AG04450 (cell line): ENCODE data around the gene MVB12A. TPM values are rescaled to one million over a fixed set of nuclear protein-coding genes. Genes with fewer than 3 reads are reported as not detected.

Source experiments
- CTCF ChIA-PET: fragments of 300-600, 350-600 bp; formaldehyde crosslinking; extraction: SDS; loops from one replicate; lab custom pipeline; 2022; ENCODE audit warnings: antibody characterized with exemption, inconsistent platforms; lab: Charles Lee
- POLR2A ChIA-PET: fragments of 350-600 bp; formaldehyde crosslinking; extraction: SDS; loops from one replicate; lab custom pipeline; 2021; ENCODE audit warnings: antibody characterized with exemption, inconsistent platforms; lab: Yijun Ruan, JAX
- DNase-seq: peaks from one replicate; pipeline ENCODE4 v3.0.0-alpha.2; 2011; ENCODE audit warnings: low read depth, low spot score
- H3K27ac ChIP-seq: one replicate; pipeline ENCODE4 v1.5.1; 2012; ENCODE audit warnings: low read depth, low read length, control low read depth
- H3K27me3 ChIP-seq: one replicate; pipeline ENCODE4 v1.6.0; 2012; ENCODE audit warnings: low read length; ENCODE audit not compliant: control insufficient read depth, insufficient read depth
- H3K4me3 ChIP-seq: 2 replicates; pipeline ENCODE4 v1.5.1; 2011; ENCODE audit warnings: mild to moderate bottlenecking, low read depth, low read length, control low read depth
- H3K9me3 ChIP-seq: 2 replicates; pipeline ENCODE4 v1.5.1; 2012; ENCODE audit warnings: low read length; ENCODE audit not compliant: control insufficient read depth, insufficient read depth
- polyA plus RNA-seq: library from polyadenylated mRNA; depleted of rRNA; stranded (reverse); fragments of >200 nt; gene quantifications from 2 replicates; pipeline ENCODE4 v1.2.3, GENCODE V29; 2011
- TF ChIP-seq, protein P1 (sequence below): IDR thresholded peaks from 2 replicates; pipeline ENCODE4 v1.5.1; 2011; ENCODE audit warnings: low read depth, low read length, control low read depth, inconsistent platforms

Gene MVB12A
- polyA plus RNA-seq, 1 experiment: 22.5 TPM

DNA sequence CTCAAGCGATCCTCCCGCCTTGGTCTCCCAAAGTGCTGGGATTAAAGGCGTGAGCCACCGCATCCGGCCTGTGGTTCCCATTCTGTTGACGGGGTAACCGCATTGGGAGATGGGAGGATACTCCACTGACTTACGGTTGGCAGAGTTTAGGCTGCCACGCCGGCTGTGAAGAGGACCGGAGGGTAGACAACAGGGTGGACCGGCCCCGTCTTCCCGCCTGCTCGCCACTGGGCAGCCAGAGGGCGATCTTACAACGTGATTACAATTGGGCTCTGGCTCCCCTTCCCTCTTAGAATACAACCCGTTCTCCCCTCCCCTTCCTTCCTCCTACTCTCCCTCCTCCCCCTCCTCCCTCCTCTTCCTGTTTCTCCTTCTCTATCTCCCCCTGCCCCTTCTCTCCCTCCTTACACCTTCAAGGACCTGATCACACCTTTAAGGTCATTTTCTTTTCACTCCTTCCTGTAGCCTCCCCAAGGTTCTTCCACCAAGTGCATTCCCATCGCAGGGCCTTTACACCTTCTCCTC lies 24.9 kb upstream of the MVB12A start:
- DNase-seq: no peak
- TF ChIP-seq, protein P1, sequence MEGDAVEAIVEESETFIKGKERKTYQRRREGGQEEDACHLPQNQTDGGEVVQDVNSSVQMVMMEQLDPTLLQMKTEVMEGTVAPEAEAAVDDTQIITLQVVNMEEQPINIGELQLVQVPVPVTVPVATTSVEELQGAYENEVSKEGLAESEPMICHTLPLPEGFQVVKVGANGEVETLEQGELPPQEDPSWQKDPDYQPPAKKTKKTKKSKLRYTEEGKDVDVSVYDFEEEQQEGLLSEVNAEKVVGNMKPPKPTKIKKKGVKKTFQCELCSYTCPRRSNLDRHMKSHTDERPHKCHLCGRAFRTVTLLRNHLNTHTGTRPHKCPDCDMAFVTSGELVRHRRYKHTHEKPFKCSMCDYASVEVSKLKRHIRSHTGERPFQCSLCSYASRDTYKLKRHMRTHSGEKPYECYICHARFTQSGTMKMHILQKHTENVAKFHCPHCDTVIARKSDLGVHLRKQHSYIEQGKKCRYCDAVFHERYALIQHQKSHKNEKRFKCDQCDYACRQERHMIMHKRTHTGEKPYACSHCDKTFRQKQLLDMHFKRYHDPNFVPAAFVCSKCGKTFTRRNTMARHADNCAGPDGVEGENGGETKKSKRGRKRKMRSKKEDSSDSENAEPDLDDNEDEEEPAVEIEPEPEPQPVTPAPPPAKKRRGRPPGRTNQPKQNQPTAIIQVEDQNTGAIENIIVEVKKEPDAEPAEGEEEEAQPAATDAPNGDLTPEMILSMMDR: peak; percentile 60
- H3K27ac ChIP-seq: no peak overlapping the region
- H3K4me3 ChIP-seq: no peak overlapping the region
- H3K9me3 ChIP-seq: no peaks in the 10 kb centered on the region
- CTCF ChIA-PET: interaction anchor here (0.5 to 1.1 kb wide), 3 partner anchors 23 to 142 kb away, joined by 3 to 4 read pairs (median 4); no protein-coding TSS in a partner anchor
- POLR2A ChIA-PET: interaction anchor here (0.6 to 0.7 kb wide), 2 partner anchors 156 to 1499 kb away, joined by 3 to 9 read pairs; no protein-coding TSS in a partner anchor
- peaks cover 12% of the 10 kb centered on the region for H3K27me3 ChIP-seq

DNA sequence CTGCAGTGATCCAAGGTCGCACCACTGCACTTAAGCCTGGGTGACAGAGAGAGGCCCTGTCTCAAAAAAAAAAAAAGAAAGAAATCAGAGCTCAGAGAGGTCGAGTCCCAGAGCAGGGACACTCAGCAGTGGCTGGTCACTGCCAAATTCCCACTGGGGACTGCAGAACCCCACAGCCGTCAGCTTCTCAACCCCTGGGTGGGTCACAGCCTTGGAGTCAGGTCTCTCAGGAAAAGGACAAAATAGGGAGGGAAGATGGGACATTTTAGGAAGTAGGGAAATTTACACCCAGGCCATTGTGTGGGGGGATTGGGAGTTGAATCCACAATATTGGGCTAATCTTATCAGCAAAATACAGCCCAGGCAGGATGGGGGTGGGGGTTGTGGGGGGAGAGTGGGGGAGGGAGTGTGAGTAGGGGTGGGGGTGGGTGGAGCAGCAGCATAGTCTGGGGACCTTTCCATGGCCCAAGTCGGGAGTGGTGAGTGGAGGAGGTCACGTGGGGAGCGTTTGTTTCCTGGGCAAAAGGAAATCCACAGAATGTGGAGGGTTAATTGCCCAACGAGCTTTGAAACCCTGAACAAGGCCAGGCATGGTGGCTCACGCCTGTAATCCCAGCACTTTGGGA lies 20.8 kb upstream of the MVB12A start:
- DNase-seq: no peak
- POLR2A ChIA-PET: no interaction called here
- Histone ChIP-seq H3K9me3 (no peaks in the 10 kb centered on the region; the same call in 1 of the 2 replicates), H3K27me3 (peaks cover 8% of the 10 kb centered on the region), H3K4me3 (no peak overlapping the region), H3K27ac (no peak overlapping the region)
- TF ChIP-seq, protein P1: no peak
- CTCF ChIA-PET: interaction anchor here (1.0 to 1.6 kb wide), 2 partner anchors 10 to 68 kb away, joined by 3 to 4 read pairs; no protein-coding TSS in a partner anchor

DNA sequence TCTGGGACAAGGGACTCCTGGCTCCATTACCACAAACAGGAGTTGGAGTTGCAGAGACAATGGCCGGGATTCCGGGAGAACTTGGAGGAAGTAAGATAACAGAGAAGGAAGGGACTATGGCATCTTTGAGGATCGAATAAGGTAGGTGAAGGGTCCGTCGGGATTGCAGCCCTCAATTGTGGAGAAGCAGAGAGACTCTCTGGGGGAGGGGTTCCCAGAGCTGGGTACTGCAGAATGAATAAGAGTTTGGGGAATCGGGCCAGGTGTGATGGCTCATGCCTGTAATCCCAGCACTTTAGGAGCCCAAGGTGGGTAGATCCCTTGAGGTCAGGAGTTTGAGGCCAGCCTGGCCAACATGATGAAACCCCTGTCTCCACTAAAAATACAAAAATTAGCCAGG lies 18.2 kb upstream of the MVB12A start:
- Histone ChIP-seq H3K27ac (no peak overlapping the region), H3K9me3 (no peaks in the 10 kb centered on the region; the same call in 1 of the 2 replicates), H3K27me3 (peaks cover 2% of the 10 kb centered on the region), H3K4me3 (no peak overlapping the region)
- no peak for DNase-seq
- TF ChIP-seq, protein P1: no peak
- ChIA-PET POLR2A (no interaction called here), CTCF (no interaction called here)

DNA sequence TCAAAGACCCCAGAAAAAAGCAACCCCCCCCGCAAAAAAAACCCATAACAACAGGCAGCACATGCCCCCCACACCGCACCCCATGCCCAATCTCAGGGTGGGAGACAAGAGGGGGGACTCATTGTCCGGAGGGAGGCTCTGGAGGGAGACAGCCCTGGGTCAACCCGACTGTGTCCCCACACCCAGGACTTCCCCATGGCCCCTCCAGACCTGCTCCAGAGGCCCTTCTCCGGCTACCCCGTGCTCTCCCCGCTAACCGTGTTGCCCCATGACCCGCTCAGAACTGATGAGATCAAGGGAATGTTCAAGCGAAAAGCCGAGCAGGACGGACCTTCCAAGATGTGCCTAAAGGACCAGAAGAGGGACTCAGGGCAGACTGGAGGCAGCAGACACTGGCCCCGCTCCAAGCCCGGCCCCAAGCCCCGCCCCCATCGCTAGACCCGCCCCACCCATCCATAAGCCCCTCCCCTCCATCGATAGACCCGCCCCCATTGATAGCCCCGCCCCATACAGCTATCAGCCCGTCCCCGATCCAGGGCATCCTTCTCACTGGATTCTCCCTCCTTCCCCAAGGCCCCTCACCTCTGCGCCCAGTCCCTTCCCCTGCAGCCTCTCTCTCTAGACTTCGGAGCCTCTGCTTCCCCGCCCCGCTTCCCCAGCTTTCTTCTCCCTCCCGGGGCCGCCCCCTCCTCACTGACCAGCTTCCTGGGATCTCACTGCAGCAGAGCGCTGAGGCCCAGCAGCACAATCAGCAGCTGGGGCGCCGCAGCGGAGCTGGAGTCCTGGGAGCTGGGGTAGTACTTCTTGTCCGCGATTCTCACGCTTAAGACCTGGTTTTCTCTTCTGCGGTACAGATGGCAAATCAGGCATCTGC lies 16.6 kb upstream of the MVB12A start:
- TF ChIP-seq, protein P1: no peak
- no peak overlapping the region for H3K27ac ChIP-seq
- ChIA-PET CTCF (interaction anchor here (0.5 to 1.2 kb wide), 2 partner anchors 11 to 18 kb away, joined by 3 to 6 read pairs; no protein-coding TSS in a partner anchor), POLR2A (interaction anchor here (0.7 kb wide), 1 partner anchor 177 kb away, joined by 6 read pairs; the partner anchor contains the start of gene OCEL1)
- H3K9me3 ChIP-seq: no peaks in the 10 kb centered on the region; the same call in 1 of the 2 replicates
- peaks cover 2% of the 10 kb centered on the region for H3K27me3 ChIP-seq
- no peak overlapping the region for H3K4me3 ChIP-seq
- DNase-seq: no peak
